DND-41 (cell line): ENCODE measurements around the gene RASGEF1B.

ENCODE experiments used
- EZH2 ChIP-seq: IDR thresholded peaks from 3 replicates; pipeline ENCODE4 v1.6.1; 2012; ENCODE audit warnings: borderline replicate concordance, low read depth, mild to moderate bottlenecking, moderate library complexity, low read length, inconsistent platforms; ENCODE audit not compliant: severe bottlenecking
- TF ChIP-seq, protein P1 (sequence below): IDR thresholded peaks from 2 replicates; pipeline ENCODE4 v1.5.1; 2012; ENCODE audit warnings: borderline replicate concordance, low read length, moderate library complexity, mild to moderate bottlenecking; ENCODE audit not compliant: poor library complexity, severe bottlenecking; ENCODE audit errors: extremely low read depth

DNA sequence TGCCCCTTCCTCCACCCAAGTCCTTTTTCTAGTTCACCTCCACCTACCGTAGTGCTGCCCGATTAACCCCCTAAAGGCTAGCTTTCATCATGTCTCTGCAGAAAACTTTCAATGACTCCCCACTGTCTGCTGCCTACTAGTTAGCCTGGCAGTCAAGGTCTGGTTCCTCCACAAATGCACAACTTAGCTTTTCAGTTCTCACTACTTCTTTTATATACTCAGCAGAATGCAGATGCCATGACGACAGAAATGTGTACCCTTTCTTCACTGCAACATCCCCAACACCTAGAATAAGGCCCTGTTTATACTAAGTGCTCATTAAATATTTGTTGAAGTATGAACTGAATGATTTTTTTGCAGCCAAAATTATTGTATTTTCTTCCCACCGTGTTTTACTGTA is 30.9 kb upstream of the RASGEF1B start:
- TF ChIP-seq, protein P1, sequence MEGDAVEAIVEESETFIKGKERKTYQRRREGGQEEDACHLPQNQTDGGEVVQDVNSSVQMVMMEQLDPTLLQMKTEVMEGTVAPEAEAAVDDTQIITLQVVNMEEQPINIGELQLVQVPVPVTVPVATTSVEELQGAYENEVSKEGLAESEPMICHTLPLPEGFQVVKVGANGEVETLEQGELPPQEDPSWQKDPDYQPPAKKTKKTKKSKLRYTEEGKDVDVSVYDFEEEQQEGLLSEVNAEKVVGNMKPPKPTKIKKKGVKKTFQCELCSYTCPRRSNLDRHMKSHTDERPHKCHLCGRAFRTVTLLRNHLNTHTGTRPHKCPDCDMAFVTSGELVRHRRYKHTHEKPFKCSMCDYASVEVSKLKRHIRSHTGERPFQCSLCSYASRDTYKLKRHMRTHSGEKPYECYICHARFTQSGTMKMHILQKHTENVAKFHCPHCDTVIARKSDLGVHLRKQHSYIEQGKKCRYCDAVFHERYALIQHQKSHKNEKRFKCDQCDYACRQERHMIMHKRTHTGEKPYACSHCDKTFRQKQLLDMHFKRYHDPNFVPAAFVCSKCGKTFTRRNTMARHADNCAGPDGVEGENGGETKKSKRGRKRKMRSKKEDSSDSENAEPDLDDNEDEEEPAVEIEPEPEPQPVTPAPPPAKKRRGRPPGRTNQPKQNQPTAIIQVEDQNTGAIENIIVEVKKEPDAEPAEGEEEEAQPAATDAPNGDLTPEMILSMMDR, result no peak
- TF ChIP-seq EZH2, result no peak
